ENCODE measurements around the gene TUFM.
A peak's percentile ranks its signal among the peaks of the same experiment; 100 is the strongest.

TUFM gene

DNA sequence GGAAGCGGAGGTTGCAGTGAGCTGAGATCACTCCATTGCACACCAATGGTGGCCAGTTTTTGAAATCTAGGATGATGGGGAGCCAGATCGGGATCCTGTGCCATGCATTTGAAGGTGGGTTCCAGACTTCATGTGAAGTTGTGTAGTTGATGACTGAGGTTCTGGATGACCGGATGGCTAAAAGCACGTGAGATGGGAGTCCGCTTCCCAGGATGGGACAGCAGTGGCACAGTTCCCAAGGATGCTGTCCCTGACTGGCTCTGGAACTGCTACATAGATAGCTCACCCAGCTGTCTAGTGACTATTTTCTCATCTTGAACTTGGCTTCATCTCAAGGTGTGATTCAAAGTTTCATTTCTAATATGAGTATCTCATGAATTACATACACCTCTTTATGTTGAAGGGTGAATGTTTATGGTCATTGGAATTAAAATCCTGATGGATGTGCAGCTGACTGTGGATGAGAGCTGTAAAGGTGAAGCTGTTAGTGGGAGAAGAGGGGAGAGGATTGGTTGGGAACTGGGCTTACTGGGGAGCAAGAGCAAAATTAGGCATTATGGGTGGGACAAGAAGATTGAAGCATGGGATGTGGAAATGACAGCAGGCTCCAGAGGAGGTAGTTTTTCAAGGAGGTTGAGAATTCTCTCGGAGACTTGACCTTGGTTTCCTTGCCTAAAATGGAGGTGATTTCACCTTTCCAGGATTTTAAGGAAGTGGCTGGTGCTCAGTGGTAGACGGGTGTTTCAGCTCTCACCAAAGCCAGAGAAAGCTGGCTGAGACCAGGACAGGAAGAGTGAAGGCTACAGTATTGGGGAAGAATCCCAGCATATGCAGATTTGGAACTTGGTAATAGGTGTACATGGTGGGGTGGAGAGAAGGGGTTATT lies 8.2 kb downstream of the TUFM start:
- FAIRE-seq (no peak), DNase-seq (ENCODE audit: insufficient read length, low spot score) (no peak)
- no peak for TF ChIP-seq POLR2A (IDR thresholded peaks at IDR 0.05; ENCODE audit: low read depth, low read length)

DNA sequence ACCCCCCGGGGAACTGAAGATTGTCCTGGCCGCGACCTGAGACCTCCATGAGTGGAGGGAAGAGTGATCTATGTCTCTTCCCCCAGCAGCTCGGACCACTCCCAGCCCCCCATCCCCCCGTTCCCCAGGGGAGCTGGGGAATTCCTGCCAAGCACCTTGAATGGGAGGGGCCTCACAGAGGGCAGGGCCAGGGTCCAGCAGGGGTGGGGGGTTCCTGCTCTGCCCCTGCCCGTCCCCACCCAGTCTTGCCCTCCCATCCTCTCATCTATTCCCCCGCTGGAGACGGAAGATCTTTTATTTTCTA lies 9.4 kb downstream of the TUFM start:
- TF ChIP-seq POLR2A (IDR thresholded peaks at IDR 0.05; ENCODE audit: low read depth, low read length) = no peak
- FAIRE-seq = no peak
- DNase-seq (ENCODE audit: insufficient read length, low spot score) = no peak

DNA sequence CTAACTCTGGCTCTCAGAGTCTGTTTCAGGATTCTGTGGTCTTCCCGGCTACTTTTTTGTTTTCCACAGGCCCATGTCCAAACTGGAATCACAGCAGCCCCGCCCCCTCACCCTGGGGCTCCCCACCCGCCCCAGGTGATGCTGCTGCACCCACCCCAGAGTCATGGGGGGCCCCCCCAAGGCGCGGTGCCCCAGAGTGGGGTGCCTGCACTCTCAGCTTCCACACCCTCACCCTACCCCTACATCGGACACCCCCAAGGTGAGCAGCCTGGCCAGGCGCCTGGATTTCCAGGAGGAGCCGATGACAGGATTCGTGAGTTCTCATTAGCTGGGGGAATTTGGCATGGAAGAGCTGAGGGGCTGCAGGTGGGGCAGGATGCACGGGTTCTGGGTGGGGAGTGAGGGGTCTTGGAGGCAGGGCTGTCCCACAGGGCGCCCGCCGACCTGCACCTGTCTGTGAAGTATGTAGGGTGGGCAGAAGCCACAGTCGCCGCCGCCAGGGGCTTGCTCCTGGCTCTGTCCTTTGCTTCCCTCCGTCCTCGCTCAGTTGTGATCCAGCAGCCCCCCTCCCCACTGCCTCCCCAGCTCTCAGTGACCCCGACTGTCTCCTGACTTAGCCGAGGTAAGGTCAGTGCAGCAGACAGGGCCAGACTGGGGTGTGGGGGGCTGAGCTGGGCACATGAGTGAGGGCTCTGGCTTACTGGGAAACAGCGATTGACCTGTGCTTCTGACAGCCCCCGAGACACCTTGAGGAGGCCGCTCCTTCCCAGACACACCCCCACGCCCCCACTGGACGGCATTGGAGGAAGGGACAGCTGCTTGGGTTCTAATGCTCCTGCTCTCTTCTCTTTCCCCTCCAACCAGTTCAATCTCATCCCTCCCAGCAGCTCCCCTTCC lies 10.0 kb downstream of the TUFM start:
- FAIRE-seq (no peak), DNase-seq (ENCODE audit: insufficient read length, low spot score) (no peak)
- TF ChIP-seq POLR2A (IDR thresholded peaks at IDR 0.05; ENCODE audit: low read depth, low read length) = no peak

DNA sequence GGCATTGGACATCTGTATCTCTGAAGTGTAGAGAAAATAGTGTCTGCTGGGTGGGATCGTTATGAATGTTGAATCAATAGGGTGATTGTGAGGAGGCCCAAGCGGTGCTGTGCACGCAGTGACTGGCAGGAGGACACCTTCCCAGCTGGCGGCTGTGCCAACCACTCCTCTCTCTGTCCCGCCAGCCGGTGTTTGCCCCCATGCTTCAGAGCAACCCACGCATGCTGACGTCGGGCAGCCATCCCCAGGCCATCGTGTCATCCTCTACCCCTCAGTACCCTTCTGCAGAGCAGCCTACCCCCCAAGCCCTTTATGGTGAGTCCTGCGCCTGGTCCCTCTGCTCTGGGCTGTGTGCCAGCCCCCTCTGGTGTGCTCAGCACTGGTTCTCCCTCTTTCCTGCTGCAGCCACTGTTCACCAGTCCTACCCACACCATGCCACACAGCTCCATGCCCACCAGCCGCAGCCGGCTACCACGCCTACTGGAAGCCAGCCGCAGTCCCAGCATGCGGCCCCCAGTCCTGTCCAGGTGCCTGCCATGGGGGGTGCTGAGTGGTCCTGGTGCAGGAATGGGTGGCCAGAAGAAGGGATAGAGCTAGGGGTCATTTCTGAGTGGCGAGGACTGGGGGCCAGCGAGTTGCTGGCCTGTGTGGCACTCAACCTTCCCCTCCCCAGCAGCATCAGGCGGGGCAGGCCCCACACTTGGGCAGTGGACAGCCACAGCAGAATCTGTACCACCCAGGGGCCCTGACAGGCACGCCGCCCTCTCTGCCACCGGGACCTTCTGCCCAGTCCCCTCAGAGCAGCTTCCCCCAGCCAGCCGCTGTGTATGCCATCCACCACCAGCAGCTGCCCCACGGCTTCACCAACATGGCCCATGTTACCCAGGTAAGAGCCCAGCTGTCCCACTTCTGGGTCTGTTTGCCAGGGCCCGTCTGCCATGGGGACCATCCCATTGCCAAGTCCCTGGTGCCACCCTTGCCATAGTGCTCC lies 11.0 kb downstream of the TUFM start:
- no peak for TF ChIP-seq POLR2A (IDR thresholded peaks at IDR 0.05; ENCODE audit: low read depth, low read length)
- FAIRE-seq (no peak), DNase-seq (ENCODE audit: insufficient read length, low spot score) (no peak)

DNA sequence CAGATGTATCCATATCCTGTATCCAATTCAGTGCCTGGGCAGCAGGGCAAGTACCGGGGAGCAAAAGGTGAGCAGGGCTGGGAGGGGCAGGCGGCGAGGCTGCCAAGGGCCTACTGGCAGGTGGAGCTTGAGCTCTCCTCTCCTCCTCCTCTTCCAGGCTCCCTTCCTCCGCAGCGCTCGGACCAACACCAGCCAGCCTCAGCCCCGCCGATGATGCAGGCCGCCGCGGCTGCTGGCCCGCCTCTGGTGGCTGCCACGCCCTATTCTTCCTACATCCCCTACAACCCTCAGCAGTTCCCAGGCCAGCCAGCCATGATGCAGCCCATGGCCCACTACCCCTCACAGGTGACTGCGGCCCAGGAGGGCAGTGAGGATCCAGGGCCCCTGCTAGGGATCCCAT lies 11.8 kb downstream of the TUFM start:
- TF ChIP-seq POLR2A (IDR thresholded peaks at IDR 0.05; ENCODE audit: low read depth, low read length) = no peak
- FAIRE-seq = no peak
- DNase-seq (ENCODE audit: insufficient read length, low spot score) = no peak

DNA sequence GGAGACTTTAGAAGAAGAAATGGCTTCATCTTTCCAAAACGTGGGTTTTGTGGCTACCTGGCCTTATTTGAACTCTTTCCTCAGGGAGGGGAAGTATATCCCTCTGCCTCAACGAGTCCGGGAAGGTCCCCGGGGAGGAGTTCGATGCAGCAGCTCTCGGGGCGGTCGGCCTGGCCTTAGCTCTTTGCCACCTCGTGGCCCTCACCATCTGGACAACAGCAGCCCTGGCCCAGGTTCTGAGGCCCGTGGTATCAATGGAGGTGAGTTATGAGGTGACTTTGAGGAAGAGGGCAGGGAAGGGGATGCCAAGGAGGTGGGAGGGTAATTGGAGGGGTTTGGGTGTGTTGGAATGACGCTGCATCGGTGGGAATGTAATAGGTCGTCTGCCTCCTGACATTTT lies 15.6 kb downstream of the TUFM start:
- FAIRE-seq = no peak
- DNase-seq (ENCODE audit: insufficient read length, low spot score) = no peak
- TF ChIP-seq POLR2A (IDR thresholded peaks at IDR 0.05; ENCODE audit: low read depth, low read length) = no peak

DNA sequence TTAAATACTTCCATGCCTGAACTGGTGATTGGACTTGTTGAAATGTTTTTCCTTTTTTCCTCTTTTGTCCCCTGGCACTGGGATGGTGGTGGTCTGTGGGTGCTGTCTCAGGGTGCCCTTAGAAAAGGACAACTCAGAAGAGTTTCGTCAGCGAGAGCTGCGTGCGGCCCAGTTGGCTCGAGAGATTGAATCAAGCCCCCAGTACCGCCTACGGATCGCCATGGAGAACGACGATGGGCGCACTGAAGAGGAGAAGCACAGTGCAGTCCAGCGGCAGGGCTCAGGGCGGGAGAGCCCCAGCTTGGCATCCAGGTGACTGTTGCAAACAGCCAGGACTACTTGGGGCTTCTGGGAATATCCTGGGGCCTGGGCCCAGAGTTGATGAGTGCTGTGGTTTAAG lies 16.4 kb downstream of the TUFM start:
- DNase-seq (ENCODE audit: insufficient read length, low spot score) = no peak
- no peak for FAIRE-seq
- TF ChIP-seq POLR2A (IDR thresholded peaks at IDR 0.05; ENCODE audit: low read depth, low read length) = no peak

DNA sequence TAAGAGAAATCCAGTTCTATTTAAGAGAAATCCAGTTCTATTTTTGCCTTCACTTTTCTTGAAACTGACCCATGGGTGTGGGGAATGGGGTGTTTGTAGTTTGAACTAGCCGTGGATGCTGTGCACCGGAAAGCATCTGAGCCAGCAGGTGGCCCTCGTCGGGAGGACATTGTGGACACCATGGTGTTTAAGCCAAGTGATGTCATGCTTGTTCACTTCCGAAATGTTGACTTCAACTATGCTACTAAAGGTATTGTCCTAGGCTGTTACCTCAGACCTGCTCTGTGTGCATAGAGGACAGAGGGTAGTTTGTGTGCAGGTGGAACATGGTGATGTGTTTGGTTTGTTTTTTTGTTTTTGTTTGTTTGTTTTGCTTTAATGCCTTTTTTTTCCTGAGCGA lies 20.0 kb downstream of the TUFM start:
- no peak for TF ChIP-seq POLR2A (IDR thresholded peaks at IDR 0.05; ENCODE audit: low read depth, low read length)
- peak; percentile 15 for FAIRE-seq
- DNase-seq (ENCODE audit: insufficient read length, low spot score) = no peak

DNA sequence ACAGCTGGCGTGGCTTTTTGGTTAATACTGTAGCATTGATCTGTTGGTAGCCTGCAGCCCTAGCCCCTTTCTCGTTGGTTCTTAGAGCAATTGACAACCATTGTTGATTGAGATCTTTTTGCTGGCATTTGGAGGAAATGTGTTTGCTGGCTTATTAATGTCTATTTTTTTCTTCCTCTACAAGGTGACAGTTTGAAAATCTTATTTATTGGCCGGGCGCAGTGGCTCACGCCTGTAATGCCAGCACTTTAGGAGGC lies 21.5 kb downstream of the TUFM start:
- FAIRE-seq = no peak
- DNase-seq (ENCODE audit: insufficient read length, low spot score) = no peak
- TF ChIP-seq POLR2A (IDR thresholded peaks at IDR 0.05; ENCODE audit: low read depth, low read length) = no peak

DNA sequence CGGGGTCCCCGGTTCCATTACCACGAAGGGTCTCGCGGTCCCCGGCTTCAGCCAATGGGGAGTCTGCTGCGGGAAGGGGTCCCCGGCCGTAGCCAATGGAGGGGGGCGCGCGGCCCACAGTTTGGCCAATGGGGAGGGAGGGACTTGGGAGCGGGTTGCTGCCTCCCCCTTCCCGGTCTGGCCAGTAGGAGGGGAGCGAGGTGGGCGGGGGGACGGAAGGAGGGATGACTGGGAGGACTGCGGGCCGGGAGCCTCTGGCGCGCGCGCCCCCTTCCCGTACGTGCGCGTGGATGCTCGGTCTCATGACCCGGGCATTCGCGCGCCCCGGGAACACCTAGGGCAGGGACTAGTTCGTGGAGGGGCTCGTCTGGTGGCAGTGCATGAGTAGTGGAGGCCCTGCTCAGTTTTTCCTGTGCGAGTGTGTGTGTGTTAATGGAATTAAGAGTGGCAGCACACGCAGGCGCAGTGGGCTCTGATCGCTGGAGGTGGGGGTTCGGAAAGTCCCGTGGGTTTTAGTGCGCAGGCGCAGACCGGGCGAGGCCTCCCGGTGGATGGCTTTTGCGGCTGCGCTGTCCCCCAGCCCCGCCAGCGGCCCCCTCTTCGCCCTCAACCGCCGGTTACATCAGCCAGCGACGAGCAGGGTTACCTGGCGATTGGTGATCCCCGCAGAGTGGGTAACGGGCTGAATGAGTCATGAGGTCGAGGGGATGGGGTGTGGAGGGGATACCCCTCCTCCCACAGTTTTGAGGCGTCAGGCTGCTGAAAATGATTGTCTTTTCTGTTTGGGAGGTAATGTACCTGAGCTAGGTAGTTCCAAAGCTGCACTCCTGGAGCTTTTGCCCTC lies 22.1 kb downstream of the TUFM start:
- FAIRE-seq (peak; percentile 15), DNase-seq (ENCODE audit: insufficient read length, low spot score) (peak; percentile 94)

DNA sequence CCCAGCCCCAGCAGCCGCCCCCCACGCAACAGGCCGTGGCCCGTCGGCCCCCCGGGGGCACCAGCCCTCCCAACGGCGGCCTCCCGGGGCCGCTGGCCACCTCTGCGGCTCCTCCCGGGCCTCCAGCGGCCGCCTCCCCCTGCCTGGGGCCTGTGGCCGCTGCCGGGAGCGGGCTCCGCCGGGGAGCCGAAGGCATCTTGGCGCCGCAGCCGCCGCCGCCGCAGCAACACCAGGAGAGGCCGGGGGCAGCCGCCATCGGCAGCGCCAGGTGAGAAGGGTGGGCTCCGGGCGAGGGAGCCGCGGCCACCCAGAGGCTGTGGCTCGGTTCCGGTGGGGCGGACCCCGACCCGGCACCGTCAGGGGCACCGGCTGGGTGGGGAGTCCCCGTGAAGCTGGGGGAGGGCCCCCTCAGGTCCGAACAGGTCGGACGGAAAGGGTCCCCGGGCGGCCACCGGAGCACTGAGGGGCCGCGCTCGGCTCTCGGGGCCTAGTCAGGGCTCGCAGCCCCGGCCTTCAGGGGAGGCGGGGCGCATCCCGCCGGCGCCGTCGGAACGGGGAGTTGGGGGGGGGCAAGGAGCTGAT lies 22.8 kb downstream of the TUFM start:
- DNase-seq (ENCODE audit: insufficient read length, low spot score) (no peak), FAIRE-seq (no peak)
- TF ChIP-seq POLR2A (IDR thresholded peaks at IDR 0.05; ENCODE audit: low read depth, low read length) = peak; percentile 30; the same call in 1 of the 2 replicates

More for the DNA sequence above, 22.1 kb downstream of the TUFM start:
- TF ChIP-seq POLR2A (IDR thresholded peaks at IDR 0.05; ENCODE audit: low read depth, low read length) = peak; percentile 23; the same call in 1 of the 2 replicates

DNA sequence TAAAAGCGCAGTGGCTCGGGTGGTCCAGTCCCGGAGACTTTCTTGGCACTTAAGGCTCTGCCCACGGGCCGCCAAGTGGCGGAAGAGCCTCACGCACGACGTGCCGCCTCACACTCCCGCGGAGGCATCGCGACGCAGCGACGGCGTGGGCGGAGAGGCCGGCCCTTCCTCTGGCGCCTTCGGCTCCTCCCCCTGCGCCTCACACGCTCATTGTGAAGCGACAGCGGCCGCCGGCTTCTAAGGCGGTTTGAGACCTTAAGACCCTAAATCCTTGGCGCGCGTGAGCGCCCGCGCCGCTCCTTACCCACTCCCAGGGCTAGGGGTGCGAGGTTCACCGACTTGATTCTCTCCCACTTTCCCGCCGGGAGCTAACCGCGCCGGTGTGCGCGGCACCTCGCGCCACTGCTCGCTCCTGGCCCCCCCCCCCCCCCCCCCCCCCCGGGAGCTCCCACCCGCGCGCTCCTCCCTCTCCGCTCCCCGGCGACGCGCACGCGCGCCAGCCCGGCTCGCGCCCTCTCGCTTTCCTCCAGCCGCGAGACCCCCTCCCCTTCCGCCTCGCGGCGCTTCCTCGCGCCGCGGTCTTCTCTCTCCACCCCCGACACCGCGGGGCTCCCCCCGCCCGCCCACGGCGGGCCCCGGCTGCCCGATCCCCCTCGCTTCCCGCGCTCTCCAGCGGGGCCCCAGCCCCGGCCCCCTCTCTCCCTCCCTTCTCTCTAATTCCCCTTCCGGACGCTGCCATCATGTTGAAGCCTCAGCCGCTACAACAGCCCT lies 23.4 kb downstream of the TUFM start, which contains the start of gene ATXN2L:
Gene ATXN2L (plus strand): TSS at position 480 of the 771 bp plus-strand sequence. CDS start 261 bp downstream, at position 741.
- DNase-seq (ENCODE audit: insufficient read length, low spot score) = peak; percentile 86
- no peak for FAIRE-seq
- peak; percentile 79 for TF ChIP-seq POLR2A (IDR thresholded peaks at IDR 0.05; ENCODE audit: low read depth, low read length)

All from H54 (cell line).